Glutamatergic neuron (in vitro differentiated cells): ENCODE data around the gene TDRD3. TPM values are rescaled to one million over a fixed set of nuclear protein-coding genes. Genes with fewer than 3 reads are reported as not detected.

Source experiments
- DNase-seq: peaks from one replicate; pipeline ENCODE4 v3.0.0; 2022
- H3K27ac Mint-ChIP-seq: one replicate; pipeline ENCODE4 v1.8.0; 2020; ENCODE audit warnings: mild to moderate bottlenecking, mixed read lengths, inconsistent platforms; ENCODE audit not compliant: unreplicated experiment
- H3K27me3 Mint-ChIP-seq: one replicate; pipeline ENCODE4 v1.8.0; 2020; ENCODE audit warnings: mild to moderate bottlenecking, moderate library complexity, mixed read lengths, inconsistent platforms; ENCODE audit not compliant: unreplicated experiment
- H3K36me3 Mint-ChIP-seq: one replicate; pipeline ENCODE4 v1.8.0; 2020; ENCODE audit warnings: mild to moderate bottlenecking, mixed read lengths, inconsistent platforms; ENCODE audit not compliant: unreplicated experiment
- H3K4me1 Mint-ChIP-seq: one replicate; pipeline ENCODE4 v1.8.0; 2020; ENCODE audit warnings: mild to moderate bottlenecking, low read depth, mixed read lengths, inconsistent platforms; ENCODE audit not compliant: unreplicated experiment
- H3K4me3 Mint-ChIP-seq: one replicate; pipeline ENCODE4 v1.8.0; 2020; ENCODE audit warnings: mild to moderate bottlenecking, mixed read lengths, inconsistent platforms; ENCODE audit not compliant: unreplicated experiment
- H3K9me3 Mint-ChIP-seq: one replicate; pipeline ENCODE4 v1.8.0; 2020; ENCODE audit warnings: mild to moderate bottlenecking, moderate library complexity, mixed read lengths, inconsistent platforms; ENCODE audit not compliant: unreplicated experiment
- CTCF ChIP-seq: fragments of 200-600 bp; sonication (generic); IDR thresholded peaks from one replicate; pipeline ENCODE4 v1.5.0; 2021; ENCODE audit not compliant: partially characterized antibody, unreplicated experiment
- long read RNA-seq: library from polyadenylated mRNA; unstranded; transcript quantifications from one replicate; pipeline ENCODE4 v2.0.0, GENCODE V29; 2020; ENCODE audit not compliant: unreplicated experiment
- total RNA-seq: library from RNA; stranded (reverse); fragmentation: NEBNext Ultra II Directional; extraction: Animal tissue kit (Norgen Biotek cat#: 25700); gene quantifications from one replicate; pipeline ENCODE4 v1.2.1, GENCODE V29; 2021; ENCODE audit not compliant: unreplicated experiment

TDRD3 gene
- 15.8 TPM for total RNA-seq
- long read RNA-seq, partial matches to known transcripts = 0 of 3 reads
- long read RNA-seq, other reads (novel, unspliced or antisense) = 3 of 3 reads

- TF ChIP-seq CTCF = peak; percentile 72
- peak within 1 kb of the TSS; percentile 91 for H3K27ac Mint-ChIP-seq
- peak within 1 kb of the TSS; percentile 96 for H3K4me3 Mint-ChIP-seq
- H3K4me1 Mint-ChIP-seq = peaks cover 10% of the 10 kb centered on the region
- DNase-seq = peak; percentile 84
- peaks cover 8% of the 10 kb centered on the region for H3K9me3 Mint-ChIP-seq
- H3K36me3 Mint-ChIP-seq = no peaks in the 10 kb centered on the region
- peaks cover 3% of the 10 kb centered on the region for H3K27me3 Mint-ChIP-seq
Observed at GRCh38 chr13:60396783-60397703, at the start of gene TDRD3. Gene TDRD3, plus strand, starts transcription at chr13:60397220. Its CDS starts 145 bp downstream, at chr13:60397365.

- Mint-ChIP-seq H3K9me3 (no peaks in the 10 kb centered on the region), H3K4me3 (no peak overlapping the region), H3K36me3 (no peaks in the 10 kb centered on the region), H3K4me1 (no peaks in the 10 kb centered on the region), H3K27me3 (no peaks in the 10 kb centered on the region), H3K27ac (no peak overlapping the region)
- no peak for TF ChIP-seq CTCF
- DNase-seq = no peak
Observed at GRCh38 chr13:60347690-60348089, 49.3 kb upstream of the TDRD3 start.

- H3K27ac Mint-ChIP-seq = no peak overlapping the region
- H3K36me3 Mint-ChIP-seq = no peaks in the 10 kb centered on the region
- H3K4me1 Mint-ChIP-seq = no peaks in the 10 kb centered on the region
- H3K9me3 Mint-ChIP-seq = no peaks in the 10 kb centered on the region
- H3K4me3 Mint-ChIP-seq = no peak overlapping the region
- H3K27me3 Mint-ChIP-seq = no peaks in the 10 kb centered on the region
- DNase-seq = no peak
- TF ChIP-seq CTCF = no peak
Observed at GRCh38 chr13:60348097-60348496, 48.9 kb upstream of the TDRD3 start.

- Mint-ChIP-seq H3K27ac (no peak overlapping the region), H3K9me3 (no peaks in the 10 kb centered on the region), H3K36me3 (no peaks in the 10 kb centered on the region), H3K4me3 (no peak overlapping the region), H3K27me3 (peaks cover 1% of the 10 kb centered on the region), H3K4me1 (no peaks in the 10 kb centered on the region)
- TF ChIP-seq CTCF = no peak
- DNase-seq = no peak
Observed at GRCh38 chr13:60351326-60351725, 45.7 kb upstream of the TDRD3 start.
